Activated CD4-positive, alpha-beta memory T cell treated with anti-CD3 and anti-CD28 coated beads, Interleukin-2, amount 10 ng/mL, durations not matched to agents 7 days and 5 days (primary cell): Measurements from ENCODE around the gene LGALS3. TPM values are rescaled to one million over a fixed set of nuclear protein-coding genes. Genes with fewer than 3 reads are reported as not detected.

Experiments used
- CTCF ChIA-PET: fragments of 350-600 bp; sonication (Branson Sonifier 250); formaldehyde crosslinking; loops from one replicate; lab custom pipeline; 2021; ENCODE audit warnings: antibody characterized with exemption, inconsistent platforms; lab: Charles Lee
- POLR2A ChIA-PET: fragments of 350-600 bp; sonication (Branson Sonifier 250); formaldehyde crosslinking; loops from one replicate; lab custom pipeline; 2021; ENCODE audit warnings: antibody characterized with exemption; lab: Charles Lee
- DNase-seq: peaks from one replicate; pipeline ENCODE4 v3.0.0-alpha.2; 2020
- H3K27ac Mint-ChIP-seq: one replicate; pipeline ENCODE4 v1.8.0; 2021; ENCODE audit warnings: mild to moderate bottlenecking, mixed read lengths
- H3K27me3 Mint-ChIP-seq: one replicate; pipeline ENCODE4 v1.8.0; 2021; ENCODE audit warnings: mixed read lengths
- H3K36me3 Mint-ChIP-seq: one replicate; pipeline ENCODE4 v1.8.0; 2021; ENCODE audit warnings: low read depth, mixed read lengths
- H3K4me1 Mint-ChIP-seq: one replicate; pipeline ENCODE4 v1.8.0; 2021; ENCODE audit warnings: mixed read lengths
- H3K4me3 Mint-ChIP-seq: one replicate; pipeline ENCODE4 v1.8.0; 2021; ENCODE audit warnings: mild to moderate bottlenecking, mixed read lengths
- H3K9me3 Mint-ChIP-seq: one replicate; pipeline ENCODE4 v1.8.0; 2021; ENCODE audit warnings: mixed read lengths
- total RNA-seq, 2 experiments: library from RNA; stranded (reverse); gene quantifications; one replicate each; pipeline ENCODE4 v1.2.3, GENCODE V29; 2021

Gene LGALS3
- total RNA-seq, 2 experiments from 2014 or later, result 70.5 to 71.3 TPM

- CTCF ChIA-PET, result interaction anchor here (1.1 to 2.5 kb wide), 5 partner anchors 8 to 87 kb away, joined by 3 to 7 read pairs (median 4); partner anchors contain the start of gene MAPK1IP1L
- Mint-ChIP-seq H3K4me1 (peaks cover 8% of the 10 kb centered on the region), H3K36me3 (peaks cover 72% of the 10 kb centered on the region), H3K27ac (no peak overlapping the region), H3K4me3 (no peak overlapping the region), H3K9me3 (no peaks in the 10 kb centered on the region), H3K27me3 (no peaks in the 10 kb centered on the region)
- no peak for DNase-seq
- POLR2A ChIA-PET, result interaction anchor here (0.8 to 1.9 kb wide), 5 partner anchors 8 to 53 kb away, joined by 3 to 5 read pairs (median 4); partner anchors contain the start of gene DLGAP5
These were observed 9.0 kb downstream of the LGALS3 start for GRCh38 chr14:55138091-55138490.

- POLR2A ChIA-PET, result interaction anchor here (0.9 to 1.8 kb wide), 3 partner anchors 10 to 36 kb away, joined by 4 to 5 read pairs (median 5); partner anchors contain the start of gene LGALS3
- H3K9me3 Mint-ChIP-seq, result no peaks in the 10 kb centered on the region
- H3K4me1 Mint-ChIP-seq, result peaks cover 16% of the 10 kb centered on the region
- no peak for DNase-seq
- no peak overlapping the region for H3K27ac Mint-ChIP-seq
- H3K4me3 Mint-ChIP-seq, result no peak overlapping the region
- H3K36me3 Mint-ChIP-seq, result peaks cover 74% of the 10 kb centered on the region
- H3K27me3 Mint-ChIP-seq, result no peaks in the 10 kb centered on the region
- CTCF ChIA-PET, result interaction anchor here (2.5 kb wide), 1 partner anchor 88 kb away, joined by 7 read pairs; the partner anchor contains the start of gene MAPK1IP1L
These were observed 10.1 kb downstream of the LGALS3 start for GRCh38 chr14:55139141-55139540.

- no peaks in the 10 kb centered on the region for H3K27me3 Mint-ChIP-seq
- ChIA-PET CTCF (interaction anchor here (2.5 kb wide), 1 partner anchor 89 kb away, joined by 7 read pairs; the partner anchor contains the start of gene MAPK1IP1L), POLR2A (interaction anchor here (0.9 to 1.8 kb wide), 3 partner anchors 11 to 89 kb away, joined by 3 to 5 read pairs (median 4); partner anchors contain the start of genes LGALS3 and MAPK1IP1L)
- H3K27ac Mint-ChIP-seq, result no peak overlapping the region
- no peaks in the 10 kb centered on the region for H3K9me3 Mint-ChIP-seq
- no peak overlapping the region for H3K4me3 Mint-ChIP-seq
- H3K36me3 Mint-ChIP-seq, result peaks cover 80% of the 10 kb centered on the region
- no peak for DNase-seq
- peaks cover 23% of the 10 kb centered on the region for H3K4me1 Mint-ChIP-seq
These were observed 10.9 kb downstream of the LGALS3 start for GRCh38 chr14:55139696-55140509.

GRCh38 chr14:55141825-55142224 is 12.8 kb downstream of the LGALS3 start:
- Mint-ChIP-seq H3K4me3 (no peak overlapping the region), H3K27me3 (no peaks in the 10 kb centered on the region), H3K4me1 (peaks cover 32% of the 10 kb centered on the region), H3K9me3 (no peaks in the 10 kb centered on the region), H3K36me3 (peaks cover 92% of the 10 kb centered on the region), H3K27ac (no peak overlapping the region)
- DNase-seq, result no peak
- POLR2A ChIA-PET, result no interaction called here
- CTCF ChIA-PET, result interaction anchor here (0.6 kb wide), 1 partner anchor 52 kb away, joined by 3 read pairs; no protein-coding TSS in a partner anchor

- CTCF ChIA-PET, result interaction anchor here (0.6 kb wide), 1 partner anchor 53 kb away, joined by 3 read pairs; no protein-coding TSS in a partner anchor
These were observed 13.4 kb downstream of the LGALS3 start for GRCh38 chr14:55142466-55142865.

GRCh38 chr14:55146425-55146824 is 17.4 kb downstream of the LGALS3 start:
- no peak for DNase-seq
- ChIA-PET POLR2A (interaction anchor here (1.0 to 3.1 kb wide), 7 partner anchors 11 to 119 kb away, joined by 3 to 12 read pairs (median 5); partner anchors contain the start of genes DLGAP5, SOCS4 and WDHD1), CTCF (interaction anchor here (1.1 to 1.5 kb wide), 3 partner anchors 8 to 57 kb away, joined by 3 to 4 read pairs (median 4); no protein-coding TSS in a partner anchor)
- H3K27ac Mint-ChIP-seq, result no peak overlapping the region
- H3K36me3 Mint-ChIP-seq, result peaks cover 83% of the 10 kb centered on the region
- H3K27me3 Mint-ChIP-seq, result no peaks in the 10 kb centered on the region
- no peaks in the 10 kb centered on the region for H3K9me3 Mint-ChIP-seq
- no peak overlapping the region for H3K4me3 Mint-ChIP-seq
- peaks cover 31% of the 10 kb centered on the region for H3K4me1 Mint-ChIP-seq

More at GRCh38 chr14:55142466-55142865, 13.4 kb downstream of the LGALS3 start:
- Mint-ChIP-seq H3K4me1 (peaks cover 34% of the 10 kb centered on the region), H3K36me3 (peaks cover 91% of the 10 kb centered on the region), H3K27me3 (no peaks in the 10 kb centered on the region), H3K27ac (no peak overlapping the region), H3K4me3 (no peak overlapping the region), H3K9me3 (no peaks in the 10 kb centered on the region)
- DNase-seq, result no peak
- POLR2A ChIA-PET, result no interaction called here

GRCh38 chr14:55151601-55152000 is 22.5 kb downstream of the LGALS3 start:
- Mint-ChIP-seq H3K4me3 (no peak overlapping the region), H3K27me3 (no peaks in the 10 kb centered on the region), H3K36me3 (peaks cover 65% of the 10 kb centered on the region), H3K27ac (no peak overlapping the region), H3K4me1 (peaks cover 6% of the 10 kb centered on the region), H3K9me3 (no peaks in the 10 kb centered on the region)
- ChIA-PET POLR2A (interaction anchor here (0.8 kb wide), 1 partner anchor 259 kb away, joined by 3 read pairs; no protein-coding TSS in a partner anchor), CTCF (interaction anchor here (1.1 kb wide), 1 partner anchor 32 kb away, joined by 3 read pairs; no protein-coding TSS in a partner anchor)
- DNase-seq, result no peak

- CTCF ChIA-PET, result interaction anchor here (1.1 to 1.2 kb wide), 3 partner anchors 9 to 62 kb away, joined by 3 to 7 read pairs (median 3); no protein-coding TSS in a partner anchor
- Mint-ChIP-seq H3K4me3 (no peak overlapping the region), H3K9me3 (no peaks in the 10 kb centered on the region), H3K4me1 (peaks cover 5% of the 10 kb centered on the region), H3K27ac (no peak overlapping the region), H3K27me3 (no peaks in the 10 kb centered on the region), H3K36me3 (peaks cover 65% of the 10 kb centered on the region)
- POLR2A ChIA-PET, result interaction anchor here (0.7 to 0.8 kb wide), 3 partner anchors 14 to 259 kb away, joined by 3 read pairs; no protein-coding TSS in a partner anchor
- no peak for DNase-seq
These were observed 23.2 kb downstream of the LGALS3 start for GRCh38 chr14:55152052-55152753.

GRCh38 chr14:55153951-55154350 is 24.9 kb downstream of the LGALS3 start:
- Mint-ChIP-seq H3K4me1 (peaks cover 13% of the 10 kb centered on the region), H3K27ac (no peak overlapping the region), H3K9me3 (no peaks in the 10 kb centered on the region), H3K27me3 (no peaks in the 10 kb centered on the region), H3K4me3 (no peak overlapping the region), H3K36me3 (peaks cover 67% of the 10 kb centered on the region)
- ChIA-PET CTCF (interaction anchor here (1.0 kb wide), 1 partner anchor 64 kb away, joined by 4 read pairs; no protein-coding TSS in a partner anchor), POLR2A (interaction anchor here (2.0 kb wide), 1 partner anchor 14 kb away, joined by 5 read pairs; no protein-coding TSS in a partner anchor)
- no peak for DNase-seq

- Mint-ChIP-seq H3K4me1 (peaks cover 20% of the 10 kb centered on the region), H3K27ac (no peak overlapping the region), H3K27me3 (no peaks in the 10 kb centered on the region), H3K36me3 (peaks cover 59% of the 10 kb centered on the region), H3K9me3 (no peaks in the 10 kb centered on the region), H3K4me3 (no peak overlapping the region)
- ChIA-PET CTCF (interaction anchor here (0.9 to 4.5 kb wide), 4 partner anchors 54 to 105 kb away, joined by 3 to 31 read pairs (median 18); partner anchors contain the start of gene MAPK1IP1L), POLR2A (interaction anchor here (1.0 to 3.0 kb wide), 6 partner anchors 11 to 130 kb away, joined by 3 to 9 read pairs (median 4); partner anchors contain the start of genes DLGAP5, SOCS4 and WDHD1)
- no peak for DNase-seq
These were observed 28.0 kb downstream of the LGALS3 start for GRCh38 chr14:55157080-55157479.

- CTCF ChIA-PET, result interaction anchor here (1.2 to 4.5 kb wide), 4 partner anchors 13 to 107 kb away, joined by 3 to 31 read pairs (median 22); partner anchors contain the start of gene MAPK1IP1L
- peaks cover 20% of the 10 kb centered on the region for H3K4me1 Mint-ChIP-seq
- no peak for DNase-seq
- no peak overlapping the region for H3K27ac Mint-ChIP-seq
- H3K4me3 Mint-ChIP-seq, result no peak overlapping the region
- no peaks in the 10 kb centered on the region for H3K9me3 Mint-ChIP-seq
- POLR2A ChIA-PET, result interaction anchor here (1.2 to 3.0 kb wide), 3 partner anchors 32 to 107 kb away, joined by 3 to 9 read pairs (median 8); partner anchors contain the start of genes DLGAP5 and MAPK1IP1L
- H3K36me3 Mint-ChIP-seq, result peaks cover 62% of the 10 kb centered on the region
- H3K27me3 Mint-ChIP-seq, result no peaks in the 10 kb centered on the region
These were observed 29.4 kb downstream of the LGALS3 start for GRCh38 chr14:55158412-55158811.
